OCI-LY1 (cell line): Measurements from ENCODE around the gene ERCC4.

Source experiments
- H2AFZ ChIP-seq: fragments of 200-600 bp; sonication (generic), shearing (Covaris generic); 2 replicates; pipeline ENCODE4 v1.6.0; 2014; ENCODE audit warnings: antibody characterized with exemption, mild to moderate bottlenecking, low read length
- H3F3A ChIP-seq: fragments of 200-600 bp; sonication (generic), shearing (Covaris generic); 2 replicates; pipeline ENCODE4 v1.6.0; 2014; ENCODE audit warnings: mild to moderate bottlenecking, antibody characterized with exemption, low read length, moderate library complexity; ENCODE audit not compliant: insufficient read depth
- H3K27ac ChIP-seq: fragments of 200-600 bp; sonication (generic); 2 replicates; pipeline ENCODE4 v1.5.1; 2014; ENCODE audit warnings: low read length, mixed run types, mild to moderate bottlenecking, low read depth; ENCODE audit not compliant: poor library complexity, severe bottlenecking
- H3K27me3 ChIP-seq: fragments of 200-600 bp; sonication (generic); 2 replicates; pipeline ENCODE4 v1.6.0; 2014; ENCODE audit warnings: antibody characterized with exemption, mild to moderate bottlenecking, low read length, moderate library complexity; ENCODE audit not compliant: insufficient read depth
- H3K36me3 ChIP-seq: fragments of 200-600 bp; sonication (generic); 2 replicates; pipeline ENCODE4 v1.6.1; 2014; ENCODE audit warnings: mild to moderate bottlenecking, antibody characterized with exemption, low read length, moderate library complexity, mixed read lengths; ENCODE audit not compliant: insufficient read depth
- H3K4me1 ChIP-seq: fragments of 200-600 bp; sonication (generic); 2 replicates; pipeline ENCODE4 v1.5.1; 2014; ENCODE audit warnings: mild to moderate bottlenecking, low read length, moderate library complexity; ENCODE audit not compliant: insufficient read depth, severe bottlenecking
- H3K4me2 ChIP-seq: fragments of 200-600 bp; sonication (generic), shearing (Covaris generic); 2 replicates; pipeline ENCODE4 v1.6.1; 2014; ENCODE audit warnings: low read length
- H3K4me3 ChIP-seq: fragments of 200-600 bp; sonication (generic); 2 replicates; pipeline ENCODE4 v1.5.1; 2014; ENCODE audit warnings: low read length, low read depth, mild to moderate bottlenecking, mixed read lengths; ENCODE audit not compliant: poor library complexity, severe bottlenecking
- H3K79me2 ChIP-seq: fragments of 200-600 bp; shearing (Covaris generic); 2 replicates; pipeline ENCODE4 v1.6.1; 2016; ENCODE audit warnings: mixed run types, low read length, mixed read lengths; ENCODE audit not compliant: insufficient read depth
- H3K9ac ChIP-seq: fragments of 200-600 bp; sonication (generic), shearing (Covaris generic); 2 replicates; pipeline ENCODE4 v1.6.1; 2014; ENCODE audit warnings: mild to moderate bottlenecking, low read length, mixed read lengths
- H3K9me2 ChIP-seq: fragments of 200-600 bp; sonication (generic), shearing (Covaris generic); 2 replicates; pipeline ENCODE4 v1.6.1; 2014; ENCODE audit warnings: low read depth, mild to moderate bottlenecking, low read length, mixed read lengths
- H3K9me3 ChIP-seq: fragments of 200-600 bp; shearing (Covaris generic); 2 replicates; pipeline ENCODE4 v1.6.1; 2014; ENCODE audit warnings: low read length, mixed read lengths
- H4K20me1 ChIP-seq: fragments of 200-600 bp; sonication (generic), shearing (Covaris generic); 2 replicates; pipeline ENCODE4 v1.6.0; 2016; ENCODE audit warnings: mild to moderate bottlenecking, low read length; ENCODE audit not compliant: insufficient read depth
- CTCF ChIP-seq: fragments of 200-600 bp; sonication (generic), shearing (Covaris generic); IDR thresholded peaks from 2 replicates; pipeline ENCODE4 v1.5.1; 2017; ENCODE audit warnings: mild to moderate bottlenecking, antibody characterized with exemption, low read length, moderate library complexity, mixed read lengths
- EZH2 ChIP-seq: fragments of 200-600 bp; sonication (generic), shearing (Covaris generic); IDR thresholded peaks from 2 replicates; pipeline ENCODE4 v1.8.0; 2017; ENCODE audit warnings: borderline replicate concordance, mixed run types, mild to moderate bottlenecking, antibody characterized with exemption, low read length, moderate library complexity, mixed read lengths

Gene ERCC4

GRCh38 chr16:13970708-13971422, 50.9 kb downstream of the ERCC4 start:
- Histone ChIP-seq H3K4me2 (no peak overlapping the region), H3K9me2 (no peaks in the 10 kb centered on the region), H3K27me3 (no peaks in the 10 kb centered on the region), H3K36me3 (no peaks in the 10 kb centered on the region), H3K9me3 (no peaks in the 10 kb centered on the region), H3K9ac (no peak overlapping the region), H3K4me3 (no peak overlapping the region), H2AFZ (no peak overlapping the region), H3F3A (no peaks in the 10 kb centered on the region), H4K20me1 (no peaks in the 10 kb centered on the region), H3K27ac (no peak overlapping the region), H3K79me2 (no peaks in the 10 kb centered on the region), H3K4me1 (no peaks in the 10 kb centered on the region)
- TF ChIP-seq CTCF (no peak), EZH2 (no peak)

- TF ChIP-seq EZH2: no peak
- TF ChIP-seq CTCF: no peak
- no peaks in the 10 kb centered on the region for H3K79me2 ChIP-seq
- H3F3A ChIP-seq: no peaks in the 10 kb centered on the region
- H3K36me3 ChIP-seq: no peaks in the 10 kb centered on the region
- no peak overlapping the region for H2AFZ ChIP-seq
- no peaks in the 10 kb centered on the region for H3K27me3 ChIP-seq
- no peak overlapping the region for H3K27ac ChIP-seq
- no peak overlapping the region for H3K9ac ChIP-seq
- H3K4me3 ChIP-seq: no peak overlapping the region
- no peaks in the 10 kb centered on the region for H3K4me1 ChIP-seq
- no peaks in the 10 kb centered on the region for H4K20me1 ChIP-seq
- H3K4me2 ChIP-seq: no peak overlapping the region
- no peaks in the 10 kb centered on the region for H3K9me2 ChIP-seq
- no peaks in the 10 kb centered on the region for H3K9me3 ChIP-seq
Observed at GRCh38 chr16:13973321-13974023, 53.5 kb downstream of the ERCC4 start.

GRCh38 chr16:13977177-13977576, 57.2 kb downstream of the ERCC4 start:
- Histone ChIP-seq H3K27me3 (no peaks in the 10 kb centered on the region), H3K9ac (no peak overlapping the region), H3F3A (no peaks in the 10 kb centered on the region), H3K4me2 (no peak overlapping the region), H3K4me1 (no peaks in the 10 kb centered on the region), H3K4me3 (no peak overlapping the region), H3K27ac (no peak overlapping the region), H3K9me3 (no peaks in the 10 kb centered on the region; the same call in 1 of the 2 replicates), H3K79me2 (no peaks in the 10 kb centered on the region), H4K20me1 (no peaks in the 10 kb centered on the region), H2AFZ (no peak overlapping the region), H3K36me3 (no peaks in the 10 kb centered on the region), H3K9me2 (no peaks in the 10 kb centered on the region)
- TF ChIP-seq EZH2 (no peak), CTCF (no peak)
